ENCODE measurements around the gene KRT84.

DNA sequence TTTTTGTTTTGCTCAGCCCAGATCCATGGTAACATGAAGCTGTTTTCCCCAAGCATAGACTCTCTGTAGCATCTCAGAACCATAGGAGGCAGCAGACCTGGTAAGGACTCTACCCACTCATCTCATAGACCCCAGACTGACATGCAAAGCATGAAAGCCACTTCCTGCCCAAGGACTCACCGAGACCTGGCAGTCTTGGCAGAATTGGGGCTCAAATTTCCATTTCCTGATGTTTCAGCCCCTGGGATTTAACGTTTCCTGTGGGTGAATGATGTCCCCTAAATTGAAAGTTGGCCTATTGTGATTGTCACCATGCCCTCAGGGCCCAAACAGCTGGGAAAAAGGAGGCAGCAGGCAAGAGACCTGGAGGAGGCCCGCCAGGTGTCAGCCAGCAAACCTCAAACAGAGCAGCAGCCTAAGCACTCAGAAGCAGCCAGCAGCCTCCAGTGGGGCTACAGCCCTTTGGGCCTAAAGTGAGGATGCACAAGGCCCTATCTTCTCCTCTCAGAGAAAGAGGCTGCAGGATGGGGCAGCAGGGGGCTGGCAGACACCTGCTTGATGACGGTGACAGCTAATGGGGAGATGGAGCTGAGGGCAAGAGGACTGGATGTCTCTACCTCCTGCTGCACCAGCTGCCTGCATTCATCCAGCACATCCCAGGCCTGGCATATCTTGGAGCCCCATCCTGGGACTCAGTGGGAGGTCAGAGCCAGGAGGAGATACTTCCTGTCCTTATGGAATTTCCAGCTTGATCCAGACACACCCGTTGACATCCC is 26.7 kb downstream of the KRT84 start:
- TF ChIP-seq EZH2 (IDR thresholded peaks at IDR 0.05) (no peak), POLR2AphosphoS5 (IDR thresholded peaks at IDR 0.05; ENCODE audit: borderline replicate concordance, low read depth, low read length) (no peak)

Data from SK-N-MC (cell line).